GM21447 (cell line): Measurements from ENCODE around the gene SNX5.

Experiments
- ATAC-seq: cut with Tn5 transposase; IDR thresholded peaks from one replicate; pipeline ENCODE4 v1.9.1; 2021; ENCODE audit not compliant: unreplicated experiment

Gene SNX5

DNA sequence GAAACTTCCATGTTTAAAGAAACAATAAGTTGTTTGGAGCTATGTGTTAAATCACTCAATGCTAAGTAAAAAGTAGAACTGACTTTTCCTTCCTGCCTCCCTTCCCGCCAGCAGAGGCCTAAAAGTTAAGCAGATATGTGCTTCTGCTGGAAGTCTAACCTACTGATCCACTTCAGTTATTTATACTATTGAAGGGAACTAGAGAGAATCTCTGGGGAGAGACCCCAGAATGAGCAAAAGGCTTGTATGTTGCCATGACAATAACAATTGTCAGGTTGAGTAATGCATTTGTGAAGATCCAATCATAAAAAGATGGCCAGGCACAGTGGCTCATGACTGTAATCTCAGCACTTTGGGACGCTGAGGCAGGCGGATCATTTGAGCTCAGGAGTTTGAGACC is 25.0 kb upstream of the SNX5 start:
- no peak for ATAC-seq

DNA sequence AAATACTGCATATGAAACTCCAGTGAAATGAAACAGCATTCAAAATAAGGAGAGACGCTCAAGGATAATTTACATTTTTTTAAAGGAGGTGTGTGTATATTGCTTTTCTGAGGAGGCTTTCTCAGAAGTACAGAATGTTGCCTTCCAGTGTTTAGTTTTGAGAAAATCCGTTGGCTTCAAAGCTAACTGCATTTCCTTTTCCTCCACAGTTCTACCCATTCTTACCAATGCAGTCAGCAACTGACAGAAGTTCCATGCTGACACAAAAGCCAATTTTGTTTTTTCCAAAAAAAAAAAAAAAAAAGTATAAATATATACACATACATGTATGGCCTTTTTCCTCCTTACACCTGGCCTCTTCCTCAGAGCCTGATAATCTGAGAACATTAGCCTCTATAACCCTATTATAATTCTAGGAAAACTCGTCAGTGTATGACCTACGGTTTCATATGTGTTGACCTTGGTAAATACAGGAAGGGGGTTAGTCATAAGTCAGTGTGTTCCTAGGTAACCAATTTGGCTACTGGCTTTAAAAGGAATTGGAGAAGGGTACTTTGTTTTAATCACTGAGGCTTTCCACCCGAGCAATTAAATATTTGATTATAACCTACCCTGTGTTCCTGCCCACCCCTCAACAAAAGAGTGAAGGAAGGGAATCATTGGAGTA is 24.4 kb upstream of the SNX5 start:
- ATAC-seq = no peak

- no peak for ATAC-seq
These were observed 23.6 kb upstream of the SNX5 start for GRCh38 chr20:17992224-17992637.

DNA sequence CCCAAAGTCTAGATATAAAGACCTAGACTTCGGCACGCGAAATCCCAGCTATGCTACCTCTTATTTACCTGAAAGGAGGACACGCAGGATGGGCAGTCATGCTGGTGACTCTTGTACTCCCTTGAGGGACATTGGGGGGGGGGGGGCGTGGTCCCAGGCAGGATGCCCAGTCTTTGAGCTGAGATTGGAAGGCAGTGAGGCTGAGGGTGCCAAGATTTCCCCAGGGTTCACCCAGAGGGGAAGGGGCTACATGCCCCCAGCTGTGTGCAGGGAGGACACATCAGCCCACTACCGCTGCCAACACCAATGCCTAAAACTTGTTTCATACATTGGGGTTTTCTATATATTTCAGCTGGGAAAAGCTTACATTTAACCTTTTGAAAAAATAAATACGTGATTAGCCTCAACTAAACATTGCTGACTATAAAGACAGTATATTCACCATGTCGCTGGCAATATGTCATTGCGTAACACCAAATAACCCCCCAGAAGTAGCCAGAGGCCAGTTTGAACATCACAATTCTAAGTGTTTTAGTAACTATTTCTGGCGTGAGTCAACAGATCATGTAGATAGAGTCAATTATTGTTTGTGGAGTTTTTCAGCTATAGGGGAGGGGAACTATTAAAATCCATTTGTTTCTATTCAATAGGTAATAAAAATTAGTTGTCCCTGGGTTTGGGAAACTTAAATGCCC is 21.8 kb upstream of the SNX5 start:
- no peak for ATAC-seq

DNA sequence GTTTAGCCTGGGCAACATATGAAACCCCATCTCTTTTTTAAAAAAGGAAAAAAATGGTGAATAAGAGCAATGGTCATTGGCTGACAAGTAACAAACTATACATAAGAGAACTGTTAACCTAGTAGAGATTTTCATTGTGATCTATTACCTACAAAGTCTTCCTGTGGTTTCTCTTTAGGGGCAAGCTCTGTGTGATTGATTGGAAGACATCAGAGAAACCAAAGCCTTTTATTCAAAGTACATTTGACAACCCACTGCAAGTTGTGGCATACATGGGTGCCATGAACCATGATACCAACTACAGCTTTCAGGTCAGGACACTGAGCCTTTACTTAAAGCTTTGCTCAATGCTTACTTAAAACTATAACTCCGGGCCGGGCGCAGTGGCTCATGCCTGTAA is 19.4 kb upstream of the SNX5 start:
- no peak for ATAC-seq

DNA sequence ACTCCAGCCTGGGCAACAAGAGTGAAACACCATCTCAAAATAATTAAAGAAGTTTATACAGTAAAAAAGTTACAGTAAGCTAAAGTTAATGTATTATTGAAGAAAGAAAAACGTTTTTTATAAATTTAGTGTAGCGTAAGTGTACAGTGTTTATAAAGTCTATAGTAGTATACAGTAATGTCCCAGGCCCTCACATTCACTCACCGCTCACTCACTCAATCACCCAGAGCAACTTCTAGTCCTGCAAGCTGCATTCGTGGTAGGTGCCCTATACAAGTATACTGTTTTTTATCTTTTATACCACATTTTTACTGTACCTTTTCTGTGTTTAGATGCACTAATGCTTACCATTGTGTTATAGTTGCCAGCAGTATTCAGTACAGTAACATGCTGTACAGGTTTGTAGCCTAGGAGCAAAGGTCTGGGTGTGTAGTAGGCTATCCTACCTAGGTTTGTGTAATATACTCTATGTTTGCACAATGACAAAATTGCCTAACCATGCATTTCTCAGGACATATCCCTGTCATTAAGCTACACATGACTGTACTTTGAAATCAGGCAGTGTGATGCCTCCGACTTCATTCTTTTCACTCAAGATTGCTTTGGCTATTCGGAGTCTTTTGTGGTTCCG is 16.9 kb upstream of the SNX5 start:
- ATAC-seq = no peak

DNA sequence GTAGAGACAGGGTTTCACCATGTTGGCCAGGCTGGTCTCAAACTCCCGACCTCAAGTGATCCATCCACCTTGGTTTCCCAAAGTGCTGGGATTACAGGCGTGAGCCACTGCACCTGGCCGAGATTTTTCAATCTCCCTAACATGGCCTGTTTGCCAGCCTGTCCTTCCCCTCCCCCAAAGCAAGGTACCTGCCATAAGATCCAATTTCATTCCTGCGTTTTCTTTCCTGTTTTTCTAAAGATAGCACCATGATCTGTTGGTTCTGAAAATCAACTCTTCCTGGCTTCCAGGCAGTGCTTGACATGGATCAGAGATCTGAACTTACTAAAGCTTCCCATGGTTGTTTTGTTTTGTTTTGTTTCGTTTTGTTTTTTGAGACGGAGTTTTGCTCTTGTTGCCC is 7.7 kb upstream of the SNX5 start:
- ATAC-seq = no peak

DNA sequence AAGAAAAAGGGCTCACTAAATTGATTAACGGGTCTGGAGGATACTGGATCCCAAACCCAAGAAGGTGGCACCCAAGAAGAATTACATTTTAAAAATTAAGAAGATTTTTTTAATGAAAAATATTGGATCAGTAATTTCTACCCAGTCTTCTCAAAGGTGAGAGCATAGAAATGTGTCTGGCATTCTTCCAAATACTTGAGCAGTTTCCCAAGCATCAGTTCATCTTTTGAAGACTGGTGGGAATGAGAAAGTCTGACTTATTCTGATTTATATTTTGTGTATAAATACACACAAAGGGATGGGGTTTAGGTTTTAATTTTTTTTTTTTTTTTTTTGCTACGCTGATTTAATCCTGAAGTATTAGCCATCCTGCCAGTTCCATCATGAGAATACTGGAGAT is 3.5 kb upstream of the SNX5 start:
- no peak for ATAC-seq

- no peak for ATAC-seq
These were observed 2.9 kb upstream of the SNX5 start for GRCh38 chr20:17971300-17972013.

GRCh38 chr20:17969884-17970409 is 1.4 kb upstream of the SNX5 start:
- ATAC-seq = peak; percentile 12

- peak; percentile 4 for ATAC-seq
These were observed 787 bp upstream of the SNX5 start for GRCh38 chr20:17969278-17969883.

GRCh38 chr20:17967521-17968365 is 851 bp downstream of the SNX5 start:
- ATAC-seq = no peak

- ATAC-seq = no peak
These were observed 1.9 kb downstream of the SNX5 start for GRCh38 chr20:17966432-17967310.

DNA sequence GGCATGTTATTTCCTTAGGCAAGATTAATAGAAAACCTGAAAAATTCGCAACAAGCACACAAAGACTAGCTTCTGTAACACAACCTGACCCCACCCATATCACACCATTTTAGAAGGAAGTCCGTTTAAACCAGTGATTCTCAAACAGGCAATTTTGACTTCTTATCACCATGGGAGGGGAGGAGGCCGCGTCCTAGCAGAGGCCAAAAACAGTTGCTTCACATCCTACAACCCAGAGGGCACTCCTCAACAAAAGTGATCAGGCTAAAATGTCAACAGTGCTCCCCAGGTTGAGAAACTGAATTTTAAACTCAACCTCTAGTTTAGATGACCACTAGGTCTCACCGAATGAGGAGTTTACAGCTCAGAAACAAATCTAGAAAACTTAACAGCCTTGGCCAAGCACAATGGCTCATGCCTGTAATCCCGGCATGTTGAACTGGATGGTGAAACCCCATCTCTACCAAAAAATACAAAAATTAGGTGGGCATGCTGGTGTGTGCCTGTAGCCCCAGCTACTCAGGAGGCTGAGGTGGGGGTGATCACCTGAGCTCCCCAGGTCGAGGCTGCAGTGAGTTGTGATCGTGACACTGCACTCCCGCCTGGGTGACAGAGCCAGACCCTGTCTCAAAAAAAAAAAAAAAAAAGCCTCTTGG is 3.4 kb downstream of the SNX5 start:
- ATAC-seq = no peak

GRCh38 chr20:17964632-17965031 is 4.0 kb downstream of the SNX5 start:
- no peak for ATAC-seq

- ATAC-seq = no peak
These were observed 4.5 kb downstream of the SNX5 start for GRCh38 chr20:17964073-17964472.

- no peak for ATAC-seq
These were observed 5.3 kb downstream of the SNX5 start for GRCh38 chr20:17963114-17963897.

- ATAC-seq = no peak
These were observed 7.0 kb downstream of the SNX5 start for GRCh38 chr20:17961587-17961940.
